Neural progenitor cell (in vitro differentiated cells): ENCODE results near the gene MOV10L1.

Experiments used
- CTCF ChIP-seq: fragments of 200-600 bp; sonication (generic); IDR thresholded peaks from 2 replicates; pipeline ENCODE4 v1.5.1; 2017; ENCODE audit warnings: antibody characterized with exemption, mild to moderate bottlenecking
- EZH2 ChIP-seq: fragments of 200-600 bp; sonication (generic); IDR thresholded peaks from 2 replicates; pipeline ENCODE4 v1.6.1; 2017; ENCODE audit warnings: antibody characterized with exemption, mild to moderate bottlenecking, moderate library complexity
- EZH2phosphoT487 ChIP-seq: fragments of 200-600 bp; sonication (generic); IDR thresholded peaks from 2 replicates; pipeline ENCODE4 v1.6.1; 2017; ENCODE audit warnings: antibody characterized with exemption

- TF ChIP-seq CTCF (no peak), EZH2 (no peak), EZH2phosphoT487 (no peak)
These were observed 114.8 kb downstream of the MOV10L1 start for GRCh38 chr22:50204571-50204970.
